Fibroblast of lung (primary cell): ENCODE measurements around the gene RPS6KA3.

Experiments used
- EZH2 ChIP-seq: IDR thresholded peaks from 2 replicates; pipeline ENCODE4 v1.5.1; 2012; ENCODE audit warnings: low read length, control low read depth, mild to moderate bottlenecking; ENCODE audit errors: missing control alignments
- TF ChIP-seq, protein P1 (sequence below), 2 donors: IDR thresholded peaks in 1 of 2; conservative IDR thresholded peaks in 1 of 2; 1 replicate in 1 of 2; 2 replicates in 1 of 2; pipeline ENCODE4 v1.5.1; 2011 to 2012; ENCODE audit warnings: low read length in 2 of 2, control low read depth in 1 of 2, inconsistent platforms in 1 of 2, low read depth in 1 of 2, mild to moderate bottlenecking in 1 of 2

DNA sequence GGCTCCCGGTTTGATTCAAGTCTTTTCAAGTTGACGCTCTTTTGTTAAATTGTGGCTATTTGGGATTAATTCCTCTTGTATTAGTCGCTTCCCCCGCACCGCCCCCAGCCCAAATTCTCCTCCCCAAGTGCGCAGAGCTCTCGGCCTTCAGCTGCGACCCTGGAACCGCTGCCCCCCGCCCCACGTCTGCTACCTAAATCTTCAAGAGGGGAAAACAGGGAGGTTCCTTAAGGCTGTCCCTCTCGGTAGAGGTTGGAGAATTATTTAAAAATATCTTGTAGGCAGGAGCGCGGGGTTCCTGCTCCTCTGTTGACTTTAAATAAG is 860 bp upstream of the RPS6KA3 start:
- TF ChIP-seq EZH2: no peak
- TF ChIP-seq, protein P1, sequence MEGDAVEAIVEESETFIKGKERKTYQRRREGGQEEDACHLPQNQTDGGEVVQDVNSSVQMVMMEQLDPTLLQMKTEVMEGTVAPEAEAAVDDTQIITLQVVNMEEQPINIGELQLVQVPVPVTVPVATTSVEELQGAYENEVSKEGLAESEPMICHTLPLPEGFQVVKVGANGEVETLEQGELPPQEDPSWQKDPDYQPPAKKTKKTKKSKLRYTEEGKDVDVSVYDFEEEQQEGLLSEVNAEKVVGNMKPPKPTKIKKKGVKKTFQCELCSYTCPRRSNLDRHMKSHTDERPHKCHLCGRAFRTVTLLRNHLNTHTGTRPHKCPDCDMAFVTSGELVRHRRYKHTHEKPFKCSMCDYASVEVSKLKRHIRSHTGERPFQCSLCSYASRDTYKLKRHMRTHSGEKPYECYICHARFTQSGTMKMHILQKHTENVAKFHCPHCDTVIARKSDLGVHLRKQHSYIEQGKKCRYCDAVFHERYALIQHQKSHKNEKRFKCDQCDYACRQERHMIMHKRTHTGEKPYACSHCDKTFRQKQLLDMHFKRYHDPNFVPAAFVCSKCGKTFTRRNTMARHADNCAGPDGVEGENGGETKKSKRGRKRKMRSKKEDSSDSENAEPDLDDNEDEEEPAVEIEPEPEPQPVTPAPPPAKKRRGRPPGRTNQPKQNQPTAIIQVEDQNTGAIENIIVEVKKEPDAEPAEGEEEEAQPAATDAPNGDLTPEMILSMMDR (conservative IDR thresholded peaks at IDR 0.05 in 1 of 2, IDR thresholded peaks at IDR 0.05 in 1 of 2; ENCODE audit: low read depth in 1 of 2, low read length in 2 of 2): no peak
